IMR-90 (cell line): ENCODE measurements around the gene PAPSS1. TPM values are rescaled to one million over a fixed set of nuclear protein-coding genes. Genes with fewer than 3 reads are reported as not detected.

Source experiments
- ATAC-seq: fragments of 200-7000 bp; cut with Tn5 transposase; 2 replicates; pipeline ENCODE4 v1.9.1; 2020; ENCODE audit warnings: low read depth, mild to moderate bottlenecking, moderate library complexity
- BruUV-seq: library from RNA; stranded (reverse); fragments of 400-500 nt; replicated peaks from 2 replicates; lab custom pipeline; 2021; lab: Mats Ljungman, UMichigan
- CTCF ChIA-PET: fragments of 300-600 bp; formaldehyde crosslinking; extraction: SDS; loops from one replicate; lab custom pipeline; 2021; ENCODE audit warnings: antibody characterized with exemption; lab: Yijun Ruan, JAX
- POLR2A ChIA-PET: fragments of 300-600 bp; sonication (Branson Sonifier 250); formaldehyde crosslinking; loops from one replicate; lab custom pipeline; 2022; ENCODE audit warnings: antibody characterized with exemption; ENCODE audit not compliant: unreplicated experiment; lab: Charles Lee
- DNase-seq: peaks from one replicate; pipeline ENCODE4 v3.0.0; 2013
- H2AFZ ChIP-seq: replicated peaks from 2 replicates; pipeline ENCODE3; 2013; ENCODE audit warnings: low read length, mild to moderate bottlenecking; ENCODE audit not compliant: poor library complexity
- H2AK5ac ChIP-seq: 2 replicates; pipeline ENCODE4 v1.6.1; 2013; ENCODE audit warnings: low read depth, low read length, inconsistent platforms
- H2AK9ac ChIP-seq: replicated peaks from 2 replicates; pipeline ENCODE3; 2013; ENCODE audit warnings: mild to moderate bottlenecking, low read depth, low read length, moderate library complexity; ENCODE audit not compliant: poor library complexity
- H2BK120ac ChIP-seq: 2 replicates; pipeline ENCODE4 v1.6.1; 2013; ENCODE audit warnings: low read depth, low read length, inconsistent platforms
- H2BK15ac ChIP-seq: 3 replicates; pipeline ENCODE4 v1.6.1; 2013; ENCODE audit warnings: low read depth, low read length, inconsistent platforms
- H2BK20ac ChIP-seq: 2 replicates; pipeline ENCODE4 v1.6.1; 2013; ENCODE audit warnings: low read depth, mild to moderate bottlenecking, inconsistent platforms, low read length, moderate library complexity
- H2BK5ac ChIP-seq: 2 replicates; pipeline ENCODE4 v1.6.1; 2013; ENCODE audit warnings: mild to moderate bottlenecking, low read depth, low read length, inconsistent platforms; ENCODE audit not compliant: poor library complexity, severe bottlenecking
- H3K14ac ChIP-seq: replicated peaks from 2 replicates; pipeline ENCODE4 v1.6.1; 2013; ENCODE audit warnings: low read depth, low read length, inconsistent platforms
- H3K18ac ChIP-seq: 2 replicates; pipeline ENCODE4 v1.6.1; 2013; ENCODE audit warnings: low read depth, low read length, control low read depth
- H3K23ac ChIP-seq: 2 replicates; pipeline ENCODE4 v1.6.1; 2013; ENCODE audit warnings: low read depth, low read length, inconsistent platforms
- H3K27ac ChIP-seq: 2 replicates; pipeline ENCODE4 v1.5.1; 2013; ENCODE audit warnings: mild to moderate bottlenecking, control low read depth, low read length; ENCODE audit not compliant: insufficient read depth
- H3K27me3 ChIP-seq: 2 replicates; pipeline ENCODE4 v1.6.1; 2013; ENCODE audit warnings: low read length; ENCODE audit not compliant: control insufficient read depth, insufficient read depth
- H3K36me3 ChIP-seq: 2 replicates; pipeline ENCODE4 v1.6.1; 2013; ENCODE audit warnings: low read length, mixed read lengths; ENCODE audit not compliant: control insufficient read depth, insufficient read depth
- H3K4ac ChIP-seq: 2 replicates; pipeline ENCODE4 v1.6.1; 2013; ENCODE audit warnings: low read depth, low read length, inconsistent platforms
- H3K4me1 ChIP-seq: 2 replicates; pipeline ENCODE4 v1.6.1; 2013; ENCODE audit warnings: low read length, mixed read lengths; ENCODE audit not compliant: control insufficient read depth, insufficient read depth
- H3K4me2 ChIP-seq: 2 replicates; pipeline ENCODE4 v1.6.1; 2013; ENCODE audit warnings: low read depth, mild to moderate bottlenecking, control low read depth, low read length, moderate library complexity
- H3K4me3 ChIP-seq: 2 replicates; pipeline ENCODE4 v1.5.1; 2013; ENCODE audit warnings: low read depth, mild to moderate bottlenecking, control low read depth, low read length, moderate library complexity; ENCODE audit not compliant: insufficient read depth
- H3K56ac ChIP-seq: 2 replicates; pipeline ENCODE4 v1.6.1; 2013; ENCODE audit warnings: low read length, inconsistent platforms; ENCODE audit not compliant: insufficient read depth; ENCODE audit errors: extremely low read depth
- H3K79me1 ChIP-seq, 2 experiments: 2 replicates each; pipeline ENCODE4 v1.6.1; 2013; ENCODE audit warnings: low read length in 2 of 2, inconsistent platforms in 1 of 2, low read depth in 1 of 2
- H3K9ac ChIP-seq: 2 replicates; pipeline ENCODE4 v1.6.1; 2013; ENCODE audit warnings: low read depth, low read length, control low read depth
- H3K9me1 ChIP-seq: 2 replicates; pipeline ENCODE4 v1.6.1; 2013; ENCODE audit warnings: low read length, inconsistent platforms; ENCODE audit not compliant: insufficient read depth
- H3K9me3 ChIP-seq: 2 replicates; pipeline ENCODE4 v1.6.1; 2013; ENCODE audit warnings: low read length; ENCODE audit not compliant: control insufficient read depth, insufficient read depth
- H4K20me1 ChIP-seq: 2 replicates; pipeline ENCODE4 v1.6.1; 2013; ENCODE audit warnings: low read length, inconsistent platforms; ENCODE audit not compliant: insufficient read depth
- H4K5ac ChIP-seq: 2 replicates; pipeline ENCODE4 v1.6.1; 2013; ENCODE audit warnings: mild to moderate bottlenecking, low read depth, low read length, control low read depth
- H4K8ac ChIP-seq, 2 experiments: 2 replicates each; pipeline ENCODE4 v1.6.1; 2013; ENCODE audit warnings: low read depth in 2 of 2, low read length in 2 of 2, control low read depth in 1 of 2, inconsistent platforms in 1 of 2
- H4K91ac ChIP-seq: 2 replicates; pipeline ENCODE4 v1.6.1; 2013; ENCODE audit warnings: low read depth, low read length, inconsistent platforms; ENCODE audit not compliant: insufficient read depth
- WGBS, 2 experiments: methylation state at CpG; one replicate each; pipeline versions ENCODE4 v1.1.5 to v1.1.7; 2013; ENCODE audit warnings: missing lambda C conversion rate in 2 of 2; ENCODE audit not compliant: insufficient read length in 1 of 2; ENCODE audit errors: extremely low coverage in 2 of 2; 5-methylcytosine and 5-hydroxymethylcytosine counted together
- dilution Hi-C: fragments of 300-500 bp; cut with HindIII; formaldehyde crosslinking; loops from one replicate; pipeline ENCODE4 v1.14.3; 2018; ENCODE audit warnings: low sequenced_read_pairs; ENCODE audit not compliant: unreplicated experiment
- in situ Hi-C: fragments of 300-500 bp; cut with MboI; formaldehyde crosslinking; loops from 3 replicates; pipeline ENCODE4 v1.14.3; 2019; ENCODE audit warnings: low sequenced_read_pairs, inconsistent platforms, mixed read lengths
- intact Hi-C: fragments of 100-400 bp; cut with micrococcal nuclease; formaldehyde crosslinking; loops from 2 replicates; pipeline ENCODE4 v1.10.0; 2022
- polyA plus RNA-seq, 3 experiments: library from polyadenylated mRNA; depleted of rRNA; stranded (reverse); fragments of >200 nt; gene quantifications; 2 replicates each; pipeline ENCODE4 v1.2.3, GENCODE V29; 2012; ENCODE audit warnings: low replicate concordance in 1 of 3
- total RNA-seq: library from RNA; depleted of rRNA; stranded (reverse); fragments of >200 nt; gene quantifications from 2 replicates; pipeline ENCODE4 v1.2.3, GENCODE V29; 2012
- TF ChIP-seq, protein P1 (sequence below): fragments of 150-350 bp; IDR thresholded peaks from 2 replicates; pipeline ENCODE4 v1.6.1; 2017; ENCODE audit warnings: mild to moderate bottlenecking, antibody characterized with exemption, low read length, low read depth

PAPSS1 gene
- total and polyA plus RNA-seq, 2 of the 4 experiments (the other 2 are of a cell fraction), result 71.8 to 82.8 TPM

DNA sequence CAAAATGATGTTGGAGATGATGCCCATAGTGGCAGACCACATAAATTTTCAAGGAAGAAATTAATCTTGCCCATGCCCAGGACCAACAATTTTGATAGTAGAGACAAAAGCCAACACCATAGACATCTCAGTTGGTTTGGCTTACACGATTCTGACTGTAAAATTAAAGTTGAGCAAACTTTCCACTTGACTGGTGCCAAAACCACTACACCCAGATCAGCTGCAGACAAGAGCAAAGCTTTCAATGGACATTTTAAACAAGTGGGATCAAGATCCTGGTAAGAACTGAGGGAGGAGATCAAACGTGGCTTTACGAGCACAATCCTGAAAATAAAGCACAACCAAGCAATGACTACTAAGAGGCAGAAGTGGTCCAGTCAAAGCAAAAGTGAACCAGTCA lies 90.7 kb downstream of the PAPSS1 start:
- Histone ChIP-seq H2BK20ac (no peak overlapping the region), H3K4me2 (no peak overlapping the region), H4K91ac (no peak overlapping the region), H3K79me1 (peaks cover 0 to 3% of the 10 kb centered on the region in 2 experiments; a peak in 1 of 4 replicates), H3K27me3 (no peaks in the 10 kb centered on the region), H2BK120ac (no peak overlapping the region), H3K27ac (no peak overlapping the region), H3K9me3 (no peaks in the 10 kb centered on the region), H2AFZ (no peak overlapping the region), H3K23ac (no peak overlapping the region), H2AK9ac (no peak overlapping the region), H2AK5ac (no peak overlapping the region), H3K56ac (no peak overlapping the region), H3K18ac (no peak overlapping the region), H4K20me1 (no peaks in the 10 kb centered on the region), H4K5ac (no peak overlapping the region), H2BK15ac (no peak overlapping the region), H3K14ac (no peak overlapping the region), H3K9ac (no peak overlapping the region), H3K9me1 (no peaks in the 10 kb centered on the region), H3K4me1 (no peaks in the 10 kb centered on the region), H3K36me3 (peaks cover 4% of the 10 kb centered on the region; the same call in 1 of the 2 replicates), H3K4me3 (no peak overlapping the region), H4K8ac (no peak overlapping the region), H3K4ac (no peak overlapping the region), H2BK5ac (no peak overlapping the region)
- BruUV-seq, result no TSS peak
- no CpG with 5 or more reads among the region's 3 CpGs for WGBS, 2 experiments
- POLR2A ChIA-PET, result no interaction called here
- CTCF ChIA-PET, result no interaction called here
- intact Hi-C loops, result no loop called here
- in situ Hi-C loops, result no loop called here
- dilution Hi-C loops, result no loop called here
- TF ChIP-seq, protein P1, sequence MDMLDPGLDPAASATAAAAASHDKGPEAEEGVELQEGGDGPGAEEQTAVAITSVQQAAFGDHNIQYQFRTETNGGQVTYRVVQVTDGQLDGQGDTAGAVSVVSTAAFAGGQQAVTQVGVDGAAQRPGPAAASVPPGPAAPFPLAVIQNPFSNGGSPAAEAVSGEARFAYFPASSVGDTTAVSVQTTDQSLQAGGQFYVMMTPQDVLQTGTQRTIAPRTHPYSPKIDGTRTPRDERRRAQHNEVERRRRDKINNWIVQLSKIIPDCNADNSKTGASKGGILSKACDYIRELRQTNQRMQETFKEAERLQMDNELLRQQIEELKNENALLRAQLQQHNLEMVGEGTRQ, result no peak
- no peak for DNase-seq
- ATAC-seq, result no peak
